HuH-7 (cell line): ENCODE data around the gene TOE1.
"Not testable (repeated sequence)": the region's sequence is repeated elsewhere in the genome, so short reads cannot be mapped to it uniquely, and the experiment has no call there.

ENCODE experiments used
- DNase-seq: peaks from one replicate; pipeline ENCODE4 v3.0.0; 2011; ENCODE audit warnings: low spot score

Gene TOE1

GRCh38 chr1:45355683-45356082 is 15.7 kb downstream of the TOE1 start:
- DNase-seq: no peak

DNA sequence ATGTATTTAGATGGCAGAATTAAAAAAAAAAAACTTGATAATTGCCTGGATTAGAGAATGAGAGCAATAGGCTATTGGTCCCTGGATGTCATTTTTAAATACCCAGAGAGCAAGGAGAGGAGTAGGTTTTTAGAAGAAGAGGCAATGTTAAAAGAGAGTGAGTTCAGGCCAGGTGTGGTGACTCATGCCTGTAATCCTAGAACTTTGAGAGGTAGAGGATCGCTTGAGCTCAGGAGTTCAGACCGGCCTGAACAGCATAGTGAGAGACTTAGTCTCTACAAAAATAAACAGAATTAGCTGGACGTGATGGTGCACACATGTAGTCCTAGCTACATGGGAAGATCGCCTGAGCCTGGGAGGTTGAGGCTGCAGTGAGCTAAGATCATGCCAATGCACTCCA is 16.2 kb downstream of the TOE1 start:
- DNase-seq: no peak

- DNase-seq: no peak
These were observed 20.0 kb downstream of the TOE1 start for GRCh38 chr1:45359882-45360513.

DNA sequence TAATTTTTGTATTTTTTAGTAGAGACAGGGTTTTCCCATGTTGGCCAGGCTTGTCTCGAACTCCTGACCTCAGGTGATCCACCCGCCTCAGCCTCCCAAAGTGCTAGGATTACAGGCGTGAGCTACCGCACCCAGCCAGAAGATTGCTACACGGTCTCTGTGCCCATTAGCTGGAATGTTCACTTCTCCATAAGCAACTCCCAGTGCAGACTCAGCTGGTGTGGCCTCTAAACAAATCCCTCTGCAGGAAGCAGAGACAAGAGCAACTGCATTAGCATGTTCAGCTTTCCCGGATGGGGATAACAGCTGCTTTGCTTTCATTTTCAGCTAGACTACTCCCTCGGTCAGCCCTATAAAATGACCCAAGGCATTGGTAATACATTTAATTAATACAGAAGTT is 21.0 kb downstream of the TOE1 start:
- not testable (repeated sequence) for DNase-seq

- no peak for DNase-seq
These were observed 24.3 kb downstream of the TOE1 start for GRCh38 chr1:45364294-45364693.

DNA sequence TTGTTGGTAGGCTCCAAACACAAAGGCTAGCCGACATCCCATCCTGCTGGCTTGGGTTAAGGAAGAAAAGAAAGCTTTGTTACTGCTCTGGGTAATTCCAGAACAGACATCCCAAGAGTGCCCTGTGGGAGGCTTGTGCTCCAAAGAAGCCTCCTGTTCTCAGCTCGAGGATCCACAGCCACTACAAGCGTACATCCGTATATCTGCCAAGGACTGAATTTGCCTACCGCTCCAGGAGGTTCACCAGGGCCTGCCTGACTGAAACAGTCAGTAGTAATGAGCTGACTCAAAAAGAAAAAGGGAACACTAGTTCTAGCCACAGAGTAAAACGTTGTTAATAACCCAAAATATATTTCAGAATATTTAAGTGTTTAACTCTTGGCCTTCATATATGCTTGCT is 25.1 kb downstream of the TOE1 start:
- no peak for DNase-seq

DNA sequence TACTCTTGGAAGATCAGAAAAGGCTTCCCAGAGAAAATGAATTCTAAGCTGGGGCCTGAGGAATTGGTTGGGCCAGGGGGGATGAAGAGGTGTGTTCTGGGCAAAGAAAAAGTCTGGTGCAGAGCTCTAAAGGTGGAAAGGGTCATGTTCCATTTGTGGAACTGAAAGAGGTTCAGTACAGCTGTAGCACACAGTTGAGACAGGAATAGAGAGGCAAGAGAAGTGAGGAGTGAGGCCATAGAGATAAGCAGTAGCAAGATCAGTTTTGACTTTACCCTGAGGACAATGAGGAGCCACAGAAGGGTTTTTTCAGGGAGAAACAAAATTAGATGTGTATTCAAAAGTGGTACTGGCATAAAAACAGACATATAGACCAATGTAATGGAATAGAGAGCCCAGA is 30.6 kb downstream of the TOE1 start:
- no peak for DNase-seq

DNA sequence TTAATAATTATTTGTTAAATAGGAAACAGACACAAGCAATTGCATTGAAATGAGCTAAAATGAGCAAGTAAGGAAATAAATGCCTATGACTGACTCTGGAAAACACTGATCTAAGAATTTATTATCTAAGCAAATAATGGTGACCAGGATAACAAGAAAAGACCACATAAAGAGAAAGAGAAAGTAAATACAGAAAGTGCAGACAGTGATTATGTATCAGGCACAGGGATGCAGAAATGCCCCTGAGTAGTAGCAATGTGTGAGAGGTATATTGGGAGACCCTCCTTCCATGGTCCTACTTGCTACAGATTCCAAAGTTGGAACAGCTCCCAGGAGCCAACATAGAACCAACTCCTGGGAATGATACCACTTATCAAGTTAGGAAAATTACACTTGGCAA is 33.6 kb downstream of the TOE1 start:
- DNase-seq: no peak

DNA sequence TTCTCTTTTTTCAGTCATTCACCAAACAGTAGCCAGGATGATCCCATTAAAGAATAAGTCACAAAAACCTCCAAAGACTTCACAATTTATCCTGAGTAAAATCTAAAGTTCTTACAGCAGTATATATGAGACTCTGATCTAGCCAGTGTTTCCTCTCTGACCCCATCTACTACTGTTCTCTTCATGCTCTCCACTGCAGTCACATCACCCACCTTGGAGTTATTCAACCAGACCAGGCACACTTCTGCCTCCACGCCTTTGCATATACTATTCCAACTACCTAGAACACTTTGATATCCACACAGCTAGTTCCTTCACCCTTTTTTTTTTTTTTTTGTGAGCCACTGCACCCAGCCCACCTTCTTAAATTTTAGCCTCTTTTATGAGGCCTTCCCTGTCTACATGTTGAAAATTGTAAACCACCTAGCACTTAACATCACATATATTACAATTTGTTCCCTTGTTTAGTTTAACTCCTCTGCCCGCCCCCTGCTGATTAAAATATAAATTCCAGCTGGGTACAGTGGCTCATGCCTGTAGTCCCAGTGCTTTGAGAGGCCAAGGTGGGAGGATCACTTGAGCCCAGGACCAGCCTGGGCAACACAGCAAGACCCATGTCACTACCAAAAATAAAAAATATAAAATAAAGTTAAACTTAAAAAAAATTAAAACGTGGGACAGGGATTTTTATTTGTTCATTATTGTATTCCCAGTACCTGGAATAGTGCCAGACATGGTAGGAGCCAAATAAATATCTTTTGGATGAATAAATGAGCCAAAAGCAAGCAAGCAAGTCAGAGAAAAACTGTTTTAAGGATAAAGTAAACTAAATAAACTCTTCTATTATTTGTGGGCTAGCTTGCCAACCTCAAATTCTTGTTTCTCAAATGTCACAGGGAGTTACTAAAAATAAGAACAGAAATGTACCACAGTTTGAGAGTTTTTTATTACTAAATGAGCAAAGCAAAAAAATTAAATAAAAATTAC is 35.4 kb downstream of the TOE1 start:
- DNase-seq: no peak

DNA sequence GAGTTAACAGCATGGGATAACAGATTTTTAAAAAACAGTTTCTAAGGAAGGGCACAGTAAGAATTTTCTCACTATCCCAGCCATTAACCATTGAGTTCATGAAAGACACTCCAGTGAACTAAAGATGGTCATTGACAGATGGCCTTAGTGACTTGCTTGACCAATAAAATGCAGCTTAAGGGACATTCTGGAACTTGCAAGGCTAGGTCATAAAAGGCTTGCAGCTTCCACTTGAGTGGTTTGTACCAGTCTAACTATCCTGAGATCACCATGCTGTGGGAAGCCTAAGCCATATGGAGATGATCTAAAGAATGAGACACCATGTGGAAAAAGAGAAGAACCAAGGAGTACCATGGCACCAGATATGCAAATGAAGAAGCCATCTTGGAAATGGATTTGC is 38.2 kb downstream of the TOE1 start:
- no peak for DNase-seq

GRCh38 chr1:45379524-45379923 is 39.6 kb downstream of the TOE1 start:
- DNase-seq: no peak

DNA sequence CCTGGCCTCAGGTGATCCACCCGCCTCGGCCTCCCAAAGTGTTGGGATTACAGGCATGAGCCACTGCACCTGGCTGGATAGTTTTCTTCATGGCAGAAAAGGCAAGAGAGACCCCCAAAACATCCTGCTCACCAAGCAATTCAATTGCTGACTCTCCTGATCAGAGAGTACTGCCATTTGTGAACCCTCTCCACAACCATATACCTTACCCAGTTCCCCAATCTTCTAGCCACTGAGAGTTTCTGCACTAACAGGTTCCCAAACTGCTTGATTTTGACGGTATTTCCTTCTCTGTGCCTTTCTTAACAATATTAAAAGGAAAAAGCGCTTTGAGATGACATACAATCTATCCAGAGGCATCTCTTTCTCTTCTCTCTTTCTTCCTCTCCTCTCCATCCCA is 40.2 kb downstream of the TOE1 start:
- no peak for DNase-seq

GRCh38 chr1:45380730-45381129 is 40.8 kb downstream of the TOE1 start:
- no peak for DNase-seq

DNA sequence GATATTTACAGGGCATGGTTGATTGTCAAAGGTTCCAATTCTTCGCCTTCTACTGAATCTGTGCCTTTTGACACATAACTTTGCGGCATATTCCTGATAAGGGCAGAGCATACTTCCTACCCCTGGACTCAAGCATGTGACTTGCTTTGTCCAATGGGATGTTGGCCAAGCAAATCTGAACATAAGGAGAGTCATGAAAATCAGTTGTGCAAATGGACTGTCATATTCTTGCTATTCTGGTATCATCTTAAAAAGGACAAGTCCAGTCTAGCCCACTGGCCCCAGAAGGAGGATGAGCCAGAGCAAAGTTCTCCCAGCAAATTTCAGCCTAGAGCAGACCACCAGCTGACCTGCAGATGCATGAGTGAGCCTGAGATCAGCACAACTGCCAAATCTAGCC is 41.3 kb downstream of the TOE1 start:
- no peak for DNase-seq

GRCh38 chr1:45383191-45383590 is 43.2 kb downstream of the TOE1 start:
- DNase-seq: no peak

GRCh38 chr1:45384213-45384612 is 44.2 kb downstream of the TOE1 start:
- DNase-seq: not testable (repeated sequence)

GRCh38 chr1:45385302-45385701 is 45.3 kb downstream of the TOE1 start:
- no peak for DNase-seq

DNA sequence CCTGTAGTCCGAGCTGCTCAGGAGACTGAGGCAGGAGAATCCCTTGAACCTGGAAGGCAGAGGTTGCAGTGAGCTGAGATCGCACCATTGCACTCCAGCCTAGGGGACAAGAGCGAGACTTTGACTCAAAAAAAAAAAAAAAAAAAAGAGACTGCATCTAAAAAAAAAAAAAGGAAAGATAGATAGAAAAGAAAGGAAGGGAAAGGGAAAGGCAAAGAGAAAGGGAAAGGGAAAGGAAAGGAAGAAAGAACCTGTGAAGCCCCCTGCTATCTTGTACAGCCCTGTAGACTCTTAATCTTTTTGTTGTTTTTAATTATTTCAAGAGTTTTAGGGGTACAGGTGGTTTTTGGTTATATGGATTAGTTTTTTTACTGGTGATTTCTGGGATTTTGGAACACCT is 46.2 kb downstream of the TOE1 start:
- DNase-seq: no peak
